Stimulated activated CD8-positive, alpha-beta memory T cell treated with anti-CD3 and anti-CD28 coated beads, Interleukin-15, amount 100 ng/mL, for 24 hours (primary cell): ENCODE measurements around the gene SLC7A6.
"Not testable (repeated sequence)": the region's sequence is repeated elsewhere in the genome, so short reads cannot be mapped to it uniquely, and the experiment has no call there.

Source experiments
- DNase-seq: peaks from one replicate; pipeline ENCODE4 v3.0.0-alpha.2; 2020; ENCODE audit warnings: low read depth

The SLC7A6 gene

DNA sequence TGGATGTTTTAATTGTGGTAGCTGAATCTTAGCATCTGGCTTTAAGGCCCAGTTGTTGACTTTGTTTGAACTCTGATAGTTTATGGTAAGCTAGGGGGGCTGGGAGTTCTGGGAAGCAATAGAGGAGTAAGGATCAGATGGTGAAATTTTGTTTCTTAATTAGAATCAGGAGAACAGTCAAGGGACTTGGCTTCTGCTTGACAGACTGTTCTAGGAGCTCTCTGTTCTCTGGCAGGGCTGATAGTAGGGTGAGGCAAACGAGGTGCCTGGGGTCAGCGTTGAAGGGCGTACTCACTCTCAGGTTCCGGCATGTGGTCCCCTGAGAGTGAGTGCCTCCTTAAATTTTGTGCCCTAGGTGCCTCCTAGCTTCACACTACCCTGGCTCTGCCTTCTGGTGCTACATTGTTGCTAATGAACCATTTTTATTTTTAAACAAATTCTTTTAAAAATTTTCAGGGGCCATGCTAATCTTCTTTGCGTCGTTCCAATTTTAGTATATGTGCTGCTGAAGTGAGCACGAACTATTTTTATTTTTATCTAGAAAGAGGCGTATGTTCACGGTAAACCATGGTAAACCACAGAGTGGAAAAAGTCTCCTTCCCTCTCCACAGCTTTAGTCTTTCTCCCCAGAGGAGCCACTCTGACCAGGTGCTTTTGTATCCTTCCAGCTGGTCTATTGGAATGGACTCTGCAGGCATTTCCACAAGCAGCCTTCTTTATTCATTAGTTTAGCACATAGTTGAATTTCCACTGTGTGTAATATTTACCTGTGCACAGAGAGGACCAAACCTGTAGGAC lies 19.7 kb downstream of the SLC7A6 start:
- no peak for DNase-seq

DNA sequence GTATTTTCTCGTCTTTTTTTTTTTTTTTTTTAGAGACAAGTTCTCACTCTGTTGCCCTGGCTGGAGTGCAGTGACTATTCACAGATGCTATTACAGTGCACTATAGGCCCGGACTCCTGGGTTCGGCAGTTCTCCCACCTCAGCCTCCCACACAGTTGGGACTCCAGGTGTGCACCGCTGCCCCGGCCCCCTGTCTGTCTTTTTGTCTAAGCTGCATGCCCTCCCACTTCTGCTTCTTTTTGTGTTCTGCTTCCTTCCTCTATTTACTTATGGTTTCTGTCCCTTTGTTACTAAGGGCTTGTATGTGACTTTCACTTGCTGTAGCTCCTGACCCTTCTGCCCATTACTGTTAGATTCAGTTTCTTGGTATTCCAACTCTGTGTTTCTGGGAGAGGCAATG lies 20.5 kb downstream of the SLC7A6 start:
- DNase-seq: no peak

DNA sequence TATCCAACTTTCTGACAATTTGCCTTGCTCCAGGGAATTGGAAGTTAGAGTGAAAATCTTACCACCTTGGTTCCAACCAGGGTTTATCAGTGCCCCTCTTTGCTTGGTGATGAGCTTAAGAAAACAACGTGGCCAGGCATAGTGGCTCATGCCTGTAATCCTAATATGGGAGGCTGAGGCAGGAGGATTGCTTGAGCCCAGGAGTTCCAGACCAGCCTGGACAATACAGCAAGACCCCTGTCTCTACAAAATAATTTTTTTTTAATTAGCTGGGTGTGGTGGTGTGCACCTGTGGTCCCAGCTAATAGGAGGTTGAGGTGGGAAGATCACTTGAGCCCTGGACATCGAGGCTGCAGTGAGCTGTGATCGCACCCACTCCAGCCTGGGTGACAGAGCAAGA lies 21.4 kb downstream of the SLC7A6 start:
- DNase-seq: no peak

DNA sequence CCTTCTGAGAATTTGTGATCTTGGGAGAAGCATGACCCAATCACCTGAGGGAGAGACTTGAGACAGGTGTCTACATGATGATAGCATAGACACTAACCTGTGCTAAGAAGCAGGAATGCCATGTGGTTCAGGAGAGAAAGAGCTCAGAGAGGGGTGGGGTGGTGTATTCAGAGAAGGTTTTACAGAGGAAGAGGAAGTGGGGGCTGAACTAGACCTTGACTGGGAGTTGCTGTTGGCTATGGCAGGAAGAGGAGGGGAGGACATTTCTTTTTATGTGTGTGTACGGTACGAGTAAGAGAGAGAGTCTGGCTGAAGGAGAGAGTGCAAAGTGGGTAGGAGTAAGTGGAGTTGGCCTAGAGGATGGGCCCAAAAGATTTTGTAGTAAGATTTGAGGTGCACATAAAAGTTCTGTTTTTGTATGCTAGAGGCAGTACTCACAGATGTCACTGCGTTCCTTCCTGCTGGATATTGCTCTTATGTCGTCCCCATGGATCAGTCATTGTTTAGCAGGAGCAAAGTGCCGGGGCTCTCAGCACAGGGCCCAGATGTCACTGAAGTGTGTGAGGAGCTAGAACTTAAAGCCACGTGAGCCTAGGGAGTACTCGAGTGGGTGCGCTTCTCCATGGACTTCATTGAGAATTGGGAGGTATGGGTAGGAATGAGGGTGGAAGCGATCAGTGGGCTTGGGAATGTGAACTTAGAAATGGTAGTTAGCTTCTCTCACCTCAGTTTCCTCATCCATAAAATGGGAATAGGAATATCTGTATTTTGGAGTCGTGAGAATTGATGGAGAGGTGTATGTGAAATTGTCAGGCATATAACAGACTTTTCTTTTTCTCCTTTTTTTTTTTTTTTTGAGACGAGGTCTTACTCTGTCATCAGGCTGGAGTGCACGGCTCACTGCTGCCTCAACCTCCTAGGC lies 22.1 kb downstream of the SLC7A6 start:
- no peak for DNase-seq

DNA sequence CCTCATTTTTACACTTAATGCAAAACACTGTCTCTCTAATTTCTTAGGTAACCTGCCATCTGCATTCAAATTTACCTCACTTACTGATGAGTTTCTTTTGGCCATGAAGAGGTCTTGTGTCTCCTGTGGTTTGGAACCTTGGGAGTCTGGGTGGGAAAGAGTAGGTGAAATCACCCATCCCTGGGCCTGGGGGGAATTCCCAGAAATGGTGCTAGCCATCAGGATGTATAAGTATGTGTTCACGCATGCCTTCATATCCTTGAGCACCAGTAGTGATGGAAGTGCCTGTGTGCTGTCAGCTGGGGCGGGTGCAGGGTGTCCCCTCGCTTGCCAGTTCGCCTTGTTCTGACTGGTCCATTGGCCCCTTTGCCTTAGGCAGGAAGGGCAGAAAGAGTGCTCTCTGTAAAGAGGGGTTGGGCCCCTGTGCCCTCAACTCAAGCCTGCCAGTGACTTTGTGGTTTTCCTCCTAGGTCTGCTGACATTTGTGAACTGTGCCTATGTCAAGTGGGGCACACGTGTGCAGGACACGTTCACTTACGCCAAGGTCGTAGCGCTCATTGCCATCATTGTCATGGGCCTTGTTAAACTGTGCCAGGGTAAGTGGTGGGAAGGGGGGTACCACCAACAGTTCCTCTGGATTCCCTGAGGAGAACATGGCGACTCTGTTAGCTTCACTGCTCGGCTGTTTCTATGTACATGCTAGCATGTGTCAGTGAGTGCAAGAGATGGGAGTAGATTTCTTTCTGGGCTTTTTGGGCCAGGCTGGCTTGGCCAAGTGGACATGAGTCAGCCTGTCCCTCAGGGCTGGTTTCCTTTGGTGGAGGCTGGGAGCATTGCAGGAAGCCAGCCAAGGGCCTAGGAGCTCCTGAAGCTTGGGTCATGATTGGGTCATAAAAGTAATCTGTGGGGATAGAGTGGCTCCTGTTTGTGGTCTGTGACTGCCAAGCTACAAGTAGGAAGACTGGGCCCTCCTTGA lies 23.2 kb downstream of the SLC7A6 start:
- DNase-seq: no peak

DNA sequence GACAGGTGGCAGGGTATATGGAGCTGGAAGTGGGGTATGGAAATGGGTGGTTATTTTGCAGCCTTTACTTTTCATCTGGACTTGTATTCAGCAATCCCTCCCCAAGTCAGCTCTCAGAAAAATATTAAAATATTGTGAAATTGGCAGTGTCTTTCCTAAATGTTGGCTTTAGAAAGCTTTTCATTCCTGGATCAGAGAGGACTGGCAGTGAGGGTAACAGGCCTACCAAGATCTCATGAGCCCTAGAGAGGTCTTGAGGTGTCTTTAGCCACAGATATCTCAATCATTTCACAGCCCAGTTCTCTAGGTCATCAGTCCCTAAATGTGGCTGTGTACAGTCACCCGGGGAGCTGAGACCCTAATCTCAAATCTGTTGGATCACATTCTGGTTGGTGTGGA lies 23.9 kb downstream of the SLC7A6 start:
- DNase-seq: no peak

DNA sequence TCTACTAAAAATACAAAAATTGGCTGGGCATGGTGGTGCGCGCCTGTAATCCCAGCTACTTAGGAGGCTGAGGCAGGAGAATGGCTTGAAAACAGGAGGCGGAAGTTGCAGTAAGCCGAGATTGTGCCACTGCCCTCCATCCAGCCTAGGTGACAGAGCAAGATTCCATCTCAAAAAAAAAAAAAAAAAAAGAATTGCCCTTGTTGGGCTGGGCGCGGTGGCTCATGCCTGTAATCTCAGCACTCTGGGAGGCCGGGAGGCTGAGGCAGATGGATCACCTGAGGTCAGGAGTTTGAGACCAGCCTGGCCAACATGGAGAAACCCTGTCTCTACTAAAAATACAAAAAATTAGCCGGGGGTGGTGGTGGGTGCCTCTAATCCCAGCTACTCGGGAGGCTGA lies 24.5 kb downstream of the SLC7A6 start:
- not testable (repeated sequence) for DNase-seq

GRCh38 chr16:68289202-68289601 lies 24.9 kb downstream of the SLC7A6 start:
- DNase-seq: no peak

DNA sequence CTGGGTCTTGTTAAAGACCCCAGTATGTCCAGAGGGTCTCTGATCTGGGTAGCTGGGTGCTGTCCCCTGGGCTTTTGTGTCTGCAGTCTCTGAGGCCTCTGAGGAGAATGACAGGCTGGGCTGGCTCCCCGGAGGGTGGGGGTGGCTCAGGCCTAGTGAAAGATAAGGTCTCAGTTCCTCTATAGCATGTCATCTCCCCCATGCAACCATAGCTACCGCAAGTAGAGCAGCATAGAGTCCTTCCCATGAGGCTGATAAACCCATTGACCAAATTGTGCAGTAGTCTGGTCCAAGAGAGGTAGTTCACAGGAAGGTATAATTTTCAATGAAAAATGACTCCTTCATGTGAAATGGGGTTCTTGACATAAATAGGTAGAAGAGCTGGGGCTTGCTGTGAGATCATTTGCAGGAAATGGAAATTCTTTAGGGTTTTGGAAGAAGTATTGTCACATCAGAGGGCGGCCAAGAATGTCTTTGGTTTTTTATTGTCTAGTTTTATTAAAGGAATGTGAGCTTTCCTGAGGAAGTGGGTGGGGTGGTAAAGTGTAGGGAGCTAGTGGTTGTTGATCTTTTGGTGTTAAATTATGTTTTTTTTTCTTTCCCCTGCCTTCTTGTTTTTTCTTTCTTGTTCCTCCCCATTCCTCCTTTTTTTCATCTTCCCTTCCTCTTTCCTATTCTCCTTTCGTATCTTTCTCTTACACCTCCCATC lies 25.4 kb downstream of the SLC7A6 start:
- DNase-seq: no peak

DNA sequence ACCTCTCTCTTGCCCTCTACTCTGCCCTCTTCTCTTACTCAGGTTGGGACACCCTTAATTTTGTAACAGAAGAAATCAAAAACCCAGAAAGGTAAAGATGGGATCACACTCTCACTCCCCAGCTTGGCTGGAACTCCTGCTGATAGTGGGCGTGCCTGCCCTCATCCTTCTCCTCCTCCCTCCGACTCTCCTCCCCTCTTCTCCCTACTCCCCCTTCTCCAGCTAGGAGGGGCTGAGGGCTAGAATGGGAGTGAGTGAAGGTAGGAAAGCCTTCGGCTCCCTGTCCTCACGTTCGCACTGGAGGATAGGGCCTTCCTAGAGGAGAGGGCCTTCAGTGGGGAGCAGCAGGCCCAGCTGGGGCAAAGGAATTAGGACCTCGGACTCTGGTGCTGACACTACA lies 26.1 kb downstream of the SLC7A6 start:
- no peak for DNase-seq

DNA sequence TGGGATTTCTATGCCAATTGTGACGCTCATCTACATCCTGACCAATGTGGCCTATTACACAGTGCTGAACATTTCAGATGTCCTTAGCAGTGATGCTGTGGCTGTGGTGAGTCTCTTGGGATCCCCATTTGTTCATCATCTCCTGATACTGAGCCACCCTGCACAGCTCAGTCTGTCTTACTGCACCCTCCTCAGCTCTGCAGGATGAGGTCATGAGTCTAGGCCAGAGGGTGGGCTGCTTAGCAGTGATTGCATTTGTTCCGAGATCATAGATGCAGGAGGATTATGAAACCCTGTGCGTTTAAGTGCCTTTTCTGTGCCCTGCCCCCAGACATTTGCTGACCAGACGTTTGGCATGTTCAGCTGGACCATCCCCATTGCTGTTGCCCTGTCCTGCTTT lies 26.9 kb downstream of the SLC7A6 start:
- no peak for DNase-seq

GRCh38 chr16:68292425-68292824 lies 28.1 kb downstream of the SLC7A6 start:
- DNase-seq: no peak

DNA sequence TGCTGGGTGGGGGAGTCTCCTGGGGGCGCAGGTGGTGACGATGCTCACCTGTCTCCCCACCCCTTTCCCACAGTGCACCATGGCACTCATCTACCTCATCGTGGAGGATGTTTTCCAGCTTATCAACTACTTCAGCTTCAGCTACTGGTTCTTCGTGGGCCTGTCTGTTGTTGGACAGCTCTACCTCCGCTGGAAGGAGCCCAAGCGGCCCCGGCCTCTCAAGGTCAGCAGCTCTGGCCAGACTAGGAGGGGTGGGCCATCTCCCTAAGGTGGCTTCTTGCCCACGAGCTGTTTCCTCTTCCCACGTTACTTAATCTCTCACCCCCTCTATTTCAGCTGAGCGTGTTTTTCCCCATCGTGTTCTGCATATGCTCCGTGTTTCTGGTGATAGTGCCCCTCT lies 32.0 kb downstream of the SLC7A6 start:
- DNase-seq: no peak

DNA sequence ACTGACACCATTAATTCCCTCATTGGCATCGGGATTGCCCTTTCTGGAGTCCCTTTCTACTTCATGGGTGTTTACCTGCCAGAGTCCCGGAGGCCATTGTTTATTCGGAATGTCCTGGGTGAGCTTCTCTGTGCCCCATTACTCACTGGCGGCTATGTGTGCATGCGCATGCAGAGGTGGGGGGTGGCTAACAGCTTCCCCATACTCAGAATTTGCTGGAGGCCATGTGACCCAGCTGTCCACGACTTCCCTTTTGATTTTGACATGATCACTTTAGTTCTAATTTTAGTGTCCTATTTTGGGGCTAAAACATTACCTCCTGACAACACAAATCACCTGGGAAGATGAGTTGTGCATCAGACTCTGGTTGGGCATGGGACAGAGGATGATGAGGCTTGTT lies 32.4 kb downstream of the SLC7A6 start:
- DNase-seq: no peak

DNA sequence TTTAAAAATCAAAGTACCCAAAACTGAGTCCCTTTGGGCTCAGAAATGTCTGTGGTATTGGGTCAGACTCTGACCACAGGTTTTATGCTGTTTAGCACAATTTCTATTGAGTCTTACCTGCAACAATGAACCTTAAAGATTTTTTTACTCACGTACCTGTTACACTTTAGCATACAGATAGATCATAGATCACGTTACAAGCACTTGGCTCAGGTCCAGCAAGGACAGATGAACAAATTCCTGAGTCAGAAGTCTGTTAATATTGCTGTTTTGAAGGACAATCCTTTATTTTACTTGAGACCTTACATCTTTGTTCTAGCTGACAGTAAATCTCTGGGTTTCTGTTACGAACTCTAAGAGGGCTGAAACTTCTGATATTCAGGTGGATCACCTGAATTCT lies 33.6 kb downstream of the SLC7A6 start:
- DNase-seq: no peak

DNA sequence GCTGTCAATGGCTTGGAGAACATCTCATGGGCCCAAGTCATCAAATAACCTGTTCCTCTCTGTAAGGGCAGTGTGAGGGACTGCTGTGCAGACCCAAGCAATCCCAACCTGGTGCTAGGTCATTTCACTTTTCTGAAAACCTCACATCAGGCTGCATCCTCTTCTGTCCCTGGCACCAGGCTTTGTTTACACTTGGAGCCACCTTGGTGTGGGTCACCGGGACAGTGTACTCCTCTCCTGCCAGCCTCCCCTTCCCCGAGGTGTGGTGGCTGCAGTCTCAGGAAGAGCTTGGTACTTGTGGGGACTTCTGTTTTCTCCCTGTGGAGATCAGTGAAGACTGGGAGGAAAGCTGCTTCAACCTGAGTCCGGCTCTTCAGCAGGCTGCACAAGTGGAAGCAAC lies 34.0 kb downstream of the SLC7A6 start:
- no peak for DNase-seq

GRCh38 chr16:68298907-68299561 lies 34.7 kb downstream of the SLC7A6 start:
- DNase-seq: no peak

GRCh38 chr16:68299571-68300453 lies 35.5 kb downstream of the SLC7A6 start:
- no peak for DNase-seq

DNA sequence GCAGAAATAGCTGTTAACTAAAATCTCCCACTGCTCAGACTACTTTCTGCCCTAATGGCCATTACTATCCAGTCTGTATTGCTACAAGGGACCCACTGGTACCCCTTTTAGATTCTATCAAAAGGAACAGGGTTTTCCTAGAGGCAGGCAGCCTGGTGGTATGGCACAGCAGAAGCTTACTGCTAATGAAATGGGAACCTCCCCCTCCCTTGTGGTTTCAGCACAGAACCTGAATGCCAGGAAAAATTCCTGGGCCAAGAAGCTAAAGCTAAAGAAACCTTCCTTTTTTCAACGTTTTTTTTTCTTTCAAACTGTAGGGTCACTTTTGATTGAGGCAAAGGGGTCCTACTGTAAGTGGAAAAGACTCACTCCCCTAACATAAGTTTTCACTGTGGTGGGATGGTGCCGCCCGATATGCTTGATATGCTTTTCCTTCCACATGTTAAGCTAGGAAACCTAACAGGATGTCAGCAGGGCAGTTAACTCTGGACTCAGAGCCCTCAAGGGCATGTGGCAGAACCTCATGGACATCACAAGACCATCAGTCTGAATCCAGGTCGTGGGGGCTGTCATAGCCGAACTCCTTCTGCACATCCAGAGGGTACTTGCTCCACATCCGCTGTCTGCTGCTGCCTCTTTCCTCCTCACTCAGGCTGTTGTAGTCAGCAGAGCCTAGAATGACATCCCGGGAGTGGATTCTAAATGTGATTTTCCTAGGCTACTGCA lies 36.6 kb downstream of the SLC7A6 start:
- DNase-seq: no peak
